ENCODE data around the gene TMEM52B. TPM values are rescaled to one million over a fixed set of nuclear protein-coding genes. Genes with fewer than 3 reads are reported as not detected.
"Not testable (repeated sequence)": the region's sequence is repeated elsewhere in the genome, so short reads cannot be mapped to it uniquely, and the experiment has no call there.

The TMEM52B gene
- total RNA-seq, 1 experiment from 2014 or later: not detected

DNA sequence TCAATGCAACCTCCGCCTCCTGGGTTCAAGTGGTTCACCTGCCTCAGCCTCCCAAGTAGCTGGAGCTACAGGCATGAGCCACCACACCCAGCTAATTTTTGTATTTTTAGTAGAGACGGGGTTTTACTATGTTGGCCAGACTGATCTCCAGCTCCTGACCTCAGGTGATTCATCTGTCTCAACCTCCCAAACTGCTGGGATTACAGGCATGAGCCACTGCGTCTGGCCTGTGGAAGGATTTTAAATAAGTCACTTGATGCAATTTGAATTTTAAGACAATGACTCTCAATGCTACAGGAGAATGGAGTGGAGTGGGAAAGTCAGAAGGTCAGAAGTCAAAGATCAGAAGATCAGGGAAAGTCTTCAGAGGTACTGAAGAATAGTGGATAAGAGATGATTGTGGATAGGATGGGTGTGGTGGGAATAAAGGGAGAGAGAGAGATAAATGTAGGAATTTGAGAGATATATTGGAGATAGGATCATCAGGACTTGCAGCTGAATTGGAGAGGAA lies 15.4 kb downstream of the TMEM52B start:
- H3K4me3 ChIP-seq (ENCODE audit: low read depth, low read length, poor library complexity, severe bottlenecking): no peak overlapping the region

DNA sequence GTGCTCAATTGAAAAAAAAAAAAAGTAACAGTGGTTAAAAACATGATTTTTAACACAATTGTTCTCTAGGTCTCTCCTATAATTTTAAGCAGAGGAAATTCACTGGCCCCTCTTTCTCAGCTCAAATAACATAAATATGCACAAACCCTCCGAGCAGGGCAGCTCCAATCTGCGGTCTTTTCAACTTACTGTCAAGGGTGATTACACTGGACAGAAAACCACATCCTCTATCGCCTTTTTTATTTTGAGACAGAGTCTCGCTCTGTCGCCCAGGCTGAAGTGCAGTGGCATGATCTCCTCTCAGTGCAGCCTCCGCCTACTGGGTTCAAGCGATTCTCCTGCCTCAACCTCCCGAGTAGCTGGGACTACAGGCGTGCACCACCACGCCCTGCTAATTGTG lies 17.4 kb downstream of the TMEM52B start:
- ChIA-PET POLR2A (ENCODE audit: low non-redundant PET) (no interaction called here), CTCF (interaction anchor here (1.0 kb wide), 1 partner anchor 43 kb away, joined by 3 read pairs; no protein-coding TSS in a partner anchor)
- no TSS peak for BruUV-seq (replicated peaks)
- no peaks in the 10 kb centered on the region for H3K4me1 ChIP-seq (ENCODE audit: insufficient read depth, low read length, poor library complexity, severe bottlenecking)
- no peak for TF ChIP-seq EZH2 (IDR thresholded peaks at IDR 0.05; ENCODE audit: borderline replicate concordance, low read depth, low read length, poor library complexity, severe bottlenecking)
- TF ChIP-seq, protein P1, sequence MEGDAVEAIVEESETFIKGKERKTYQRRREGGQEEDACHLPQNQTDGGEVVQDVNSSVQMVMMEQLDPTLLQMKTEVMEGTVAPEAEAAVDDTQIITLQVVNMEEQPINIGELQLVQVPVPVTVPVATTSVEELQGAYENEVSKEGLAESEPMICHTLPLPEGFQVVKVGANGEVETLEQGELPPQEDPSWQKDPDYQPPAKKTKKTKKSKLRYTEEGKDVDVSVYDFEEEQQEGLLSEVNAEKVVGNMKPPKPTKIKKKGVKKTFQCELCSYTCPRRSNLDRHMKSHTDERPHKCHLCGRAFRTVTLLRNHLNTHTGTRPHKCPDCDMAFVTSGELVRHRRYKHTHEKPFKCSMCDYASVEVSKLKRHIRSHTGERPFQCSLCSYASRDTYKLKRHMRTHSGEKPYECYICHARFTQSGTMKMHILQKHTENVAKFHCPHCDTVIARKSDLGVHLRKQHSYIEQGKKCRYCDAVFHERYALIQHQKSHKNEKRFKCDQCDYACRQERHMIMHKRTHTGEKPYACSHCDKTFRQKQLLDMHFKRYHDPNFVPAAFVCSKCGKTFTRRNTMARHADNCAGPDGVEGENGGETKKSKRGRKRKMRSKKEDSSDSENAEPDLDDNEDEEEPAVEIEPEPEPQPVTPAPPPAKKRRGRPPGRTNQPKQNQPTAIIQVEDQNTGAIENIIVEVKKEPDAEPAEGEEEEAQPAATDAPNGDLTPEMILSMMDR (conservative IDR thresholded peaks at IDR 0.05; ENCODE audit: low read depth, low read length): no peak
- no peak overlapping the region for H3K27ac ChIP-seq (ENCODE audit: low read depth, low read length, poor library complexity, severe bottlenecking)
- no peaks in the 10 kb centered on the region for H3K36me3 ChIP-seq (ENCODE audit: insufficient read depth, low read length, poor library complexity, severe bottlenecking)
- H3K9me3 ChIP-seq (ENCODE audit: low read depth, low read length, poor library complexity, severe bottlenecking): no peaks in the 10 kb centered on the region
- intact Hi-C loops (cut with micrococcal nuclease; ENCODE audit: unreplicated experiment): no loop called here
- no peaks in the 10 kb centered on the region for H3K27me3 ChIP-seq (replicated peaks; ENCODE audit: insufficient read depth, low read depth, low read length, poor library complexity)
- no peak for DNase-seq (ENCODE audit: low spot score)
- H3K4me3 ChIP-seq (ENCODE audit: low read depth, low read length, poor library complexity, severe bottlenecking): no peak overlapping the region

More for the DNA sequence above, 15.4 kb downstream of the TMEM52B start:
- POLR2A ChIA-PET (ENCODE audit: low non-redundant PET): no interaction called here
- no peak for DNase-seq (ENCODE audit: low spot score)
- intact Hi-C loops (cut with micrococcal nuclease; ENCODE audit: unreplicated experiment): no loop called here
- no peaks in the 10 kb centered on the region for H3K4me1 ChIP-seq (ENCODE audit: insufficient read depth, low read length, poor library complexity, severe bottlenecking)
- no peak for TF ChIP-seq EZH2 (IDR thresholded peaks at IDR 0.05; ENCODE audit: borderline replicate concordance, low read depth, low read length, poor library complexity, severe bottlenecking)
- BruUV-seq (replicated peaks): no TSS peak
- no peaks in the 10 kb centered on the region for H3K27me3 ChIP-seq (replicated peaks; ENCODE audit: insufficient read depth, low read depth, low read length, poor library complexity)
- no peak overlapping the region for H3K27ac ChIP-seq (ENCODE audit: low read depth, low read length, poor library complexity, severe bottlenecking)
- CTCF ChIA-PET: interaction anchor here (0.7 kb wide), 1 partner anchor 160 kb away, joined by 5 read pairs; no protein-coding TSS in a partner anchor
- H3K9me3 ChIP-seq (ENCODE audit: low read depth, low read length, poor library complexity, severe bottlenecking): no peaks in the 10 kb centered on the region
- no peaks in the 10 kb centered on the region for H3K36me3 ChIP-seq (ENCODE audit: insufficient read depth, low read length, poor library complexity, severe bottlenecking)

DNA sequence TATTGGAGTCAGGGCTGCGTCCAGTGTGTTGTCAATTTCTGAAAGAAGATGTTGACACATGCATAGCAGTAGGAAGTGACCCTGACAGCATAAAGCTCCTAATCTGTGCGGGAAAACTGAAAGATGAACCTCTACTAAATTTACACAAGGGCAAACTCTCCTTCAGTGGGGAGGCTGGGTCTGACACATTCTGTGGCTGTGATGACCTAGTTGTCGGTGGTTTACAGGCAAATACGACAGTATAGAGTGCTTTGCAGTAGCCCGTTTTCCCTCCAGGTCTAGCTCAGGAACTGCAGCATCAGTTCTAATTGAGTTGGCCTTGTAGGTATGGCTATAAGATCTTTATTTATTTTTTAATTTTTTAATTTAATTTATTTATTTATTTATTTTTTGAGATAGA lies 19.0 kb downstream of the TMEM52B start:
- no peak overlapping the region for H3K4me3 ChIP-seq (ENCODE audit: low read depth, low read length, poor library complexity, severe bottlenecking)
- no peaks in the 10 kb centered on the region for H3K27me3 ChIP-seq (replicated peaks; ENCODE audit: insufficient read depth, low read depth, low read length, poor library complexity)
- intact Hi-C loops (cut with micrococcal nuclease; ENCODE audit: unreplicated experiment): no loop called here
- ChIA-PET POLR2A (ENCODE audit: low non-redundant PET) (no interaction called here), CTCF (no interaction called here)
- H3K36me3 ChIP-seq (ENCODE audit: insufficient read depth, low read length, poor library complexity, severe bottlenecking): no peaks in the 10 kb centered on the region
- H3K9me3 ChIP-seq (ENCODE audit: low read depth, low read length, poor library complexity, severe bottlenecking): no peaks in the 10 kb centered on the region
- H3K27ac ChIP-seq (ENCODE audit: low read depth, low read length, poor library complexity, severe bottlenecking): no peak overlapping the region
- no peak for DNase-seq (ENCODE audit: low spot score)
- H3K4me1 ChIP-seq (ENCODE audit: insufficient read depth, low read length, poor library complexity, severe bottlenecking): no peaks in the 10 kb centered on the region
- no TSS peak for BruUV-seq (replicated peaks)
- TF ChIP-seq EZH2 (IDR thresholded peaks at IDR 0.05; ENCODE audit: borderline replicate concordance, low read depth, low read length, poor library complexity, severe bottlenecking): no peak
- TF ChIP-seq, protein P1 (conservative IDR thresholded peaks at IDR 0.05; ENCODE audit: low read depth, low read length): no peak

- intact Hi-C loops (cut with micrococcal nuclease; ENCODE audit: unreplicated experiment); H3K4me1 ChIP-seq (ENCODE audit: insufficient read depth, low read length, poor library complexity, severe bottlenecking); H3K36me3 ChIP-seq (ENCODE audit: insufficient read depth, low read length, poor library complexity, severe bottlenecking); H3K4me3 ChIP-seq (ENCODE audit: low read depth, low read length, poor library complexity, severe bottlenecking); H3K27me3 ChIP-seq (replicated peaks; ENCODE audit: insufficient read depth, low read depth, low read length, poor library complexity); H3K27ac ChIP-seq (ENCODE audit: low read depth, low read length, poor library complexity, severe bottlenecking); DNase-seq (ENCODE audit: low spot score); BruUV-seq (replicated peaks); POLR2A ChIA-PET (ENCODE audit: low non-redundant PET); CTCF ChIA-PET; H3K9me3 ChIP-seq (ENCODE audit: low read depth, low read length, poor library complexity, severe bottlenecking): not testable (repeated sequence)
Measured at GRCh38 chr12:10204495-10204894, 25.7 kb downstream of the TMEM52B start.

Measured in A673 (cell line).